COLO668 (cell line): ENCODE measurements around the gene DIP2C.

Experiments used
- DNase-seq: peaks from one replicate; lab custom pipeline; 2025; ENCODE audit not compliant: unreplicated experiment; lab: John Stamatoyannopoulos, UW

The DIP2C gene

GRCh38 chr10:583433-583832 lies 106.0 kb downstream of the DIP2C start:
- no peak for DNase-seq

GRCh38 chr10:581776-582330 lies 107.6 kb downstream of the DIP2C start:
- DNase-seq: no peak

DNA sequence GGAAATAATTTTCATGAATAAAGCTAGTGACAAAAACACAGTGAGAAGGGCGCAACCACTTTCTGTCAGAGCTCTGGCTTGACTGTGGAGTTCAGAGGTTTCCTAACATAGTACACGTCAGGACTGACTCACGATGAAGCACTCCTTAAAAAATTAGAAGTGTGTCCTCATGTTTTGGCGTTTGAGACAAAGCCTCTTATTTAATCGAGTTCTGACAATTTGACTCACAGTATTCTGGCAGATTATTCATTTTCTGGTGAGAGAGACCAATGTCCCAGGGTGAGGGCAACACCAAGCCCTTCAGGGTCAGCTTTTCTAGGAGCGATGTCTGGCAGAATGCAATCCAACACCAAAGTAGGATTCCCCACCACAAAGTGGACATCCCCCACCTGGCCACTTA lies 108.7 kb downstream of the DIP2C start:
- no peak for DNase-seq

- no peak for DNase-seq
Observed at GRCh38 chr10:576130-576465, 113.4 kb downstream of the DIP2C start.

DNA sequence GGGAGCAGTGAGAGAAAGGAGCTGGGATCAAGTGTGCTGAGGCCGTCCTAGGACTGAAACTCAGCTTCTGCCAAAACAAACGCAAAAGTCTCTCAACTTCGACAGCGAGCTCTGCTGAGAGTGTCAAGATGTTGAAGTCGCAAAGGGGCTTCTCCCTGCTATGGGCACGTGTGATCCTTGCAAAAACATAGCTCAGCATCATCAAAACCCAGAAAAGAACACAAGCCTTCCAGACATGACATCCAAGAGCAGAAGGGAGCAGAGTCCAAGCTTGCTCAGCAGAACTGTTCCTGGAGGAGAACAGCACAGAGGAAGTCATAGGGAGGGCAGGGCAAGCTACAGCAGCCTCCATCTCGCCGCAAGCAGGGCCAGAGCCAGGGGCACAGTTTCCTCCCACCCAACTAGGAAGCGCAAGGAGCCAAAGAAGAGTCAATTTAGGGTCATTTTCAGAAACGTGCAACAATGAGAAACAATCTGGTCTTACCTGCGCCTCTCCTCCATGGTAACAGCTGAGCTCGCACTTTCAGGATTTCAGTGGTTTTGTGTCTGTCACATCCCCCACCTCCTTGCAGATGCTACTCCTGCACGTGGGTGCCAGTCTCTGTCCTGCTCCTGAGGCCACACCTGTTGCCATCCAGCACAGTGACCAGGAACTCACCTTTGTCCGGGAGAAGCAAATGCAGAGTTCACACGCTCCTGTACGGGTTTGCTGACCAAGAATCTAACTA lies 113.9 kb downstream of the DIP2C start:
- no peak for DNase-seq

DNA sequence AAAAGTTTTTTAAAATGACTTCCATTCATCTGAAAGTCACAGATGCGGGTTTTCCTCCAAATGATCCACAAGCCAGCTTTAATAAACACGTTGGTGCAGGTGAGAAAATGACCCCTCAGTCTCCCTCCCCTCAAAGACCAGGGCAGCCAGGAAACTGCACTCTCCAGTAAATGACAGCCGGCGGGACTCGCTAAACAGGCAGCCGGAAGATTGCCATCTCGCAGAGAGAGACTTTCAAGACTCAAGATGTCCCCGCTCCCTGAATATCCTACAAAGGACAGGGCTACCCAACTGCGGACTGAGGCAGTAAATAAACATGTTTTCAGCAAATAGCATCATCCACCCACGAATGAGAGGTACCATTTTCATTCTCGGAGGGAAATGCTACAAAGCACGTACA lies 116.8 kb downstream of the DIP2C start:
- DNase-seq: no peak

DNA sequence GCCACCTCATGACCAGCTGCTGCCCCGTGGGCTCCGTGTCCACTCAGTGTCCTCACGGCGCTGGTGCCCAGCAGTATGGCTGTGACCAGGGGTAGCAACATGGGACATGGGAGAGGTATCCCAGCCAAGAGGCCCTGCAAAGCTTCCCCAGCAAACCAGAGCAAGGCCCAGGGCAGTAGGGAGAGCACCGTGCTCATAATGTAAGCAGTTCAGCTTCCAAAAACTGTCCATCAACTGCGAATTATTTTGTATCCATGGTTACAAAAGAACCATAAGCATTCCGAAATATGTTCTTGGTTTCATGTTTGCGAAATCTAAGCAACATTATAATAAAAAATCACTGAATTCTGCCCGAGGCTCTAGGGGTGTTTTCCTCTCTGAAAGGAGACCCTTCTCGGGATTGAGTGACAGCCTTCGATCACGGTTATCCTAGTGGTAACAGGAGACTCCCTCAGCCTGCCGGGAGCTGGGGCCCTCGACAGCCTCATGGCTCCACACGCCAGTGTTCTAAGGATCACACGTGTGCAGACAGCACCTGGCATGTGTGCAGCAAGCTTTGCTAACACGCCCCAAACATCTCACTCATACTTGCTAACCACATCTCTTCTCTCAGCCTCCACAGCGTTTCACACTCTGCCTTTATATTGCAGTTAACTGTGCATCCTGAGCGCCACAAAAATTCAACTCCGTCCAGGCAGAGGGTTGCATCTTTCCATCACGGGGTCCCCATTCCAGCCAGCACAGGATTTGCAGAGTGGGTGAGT lies 117.6 kb downstream of the DIP2C start:
- DNase-seq: no peak

DNA sequence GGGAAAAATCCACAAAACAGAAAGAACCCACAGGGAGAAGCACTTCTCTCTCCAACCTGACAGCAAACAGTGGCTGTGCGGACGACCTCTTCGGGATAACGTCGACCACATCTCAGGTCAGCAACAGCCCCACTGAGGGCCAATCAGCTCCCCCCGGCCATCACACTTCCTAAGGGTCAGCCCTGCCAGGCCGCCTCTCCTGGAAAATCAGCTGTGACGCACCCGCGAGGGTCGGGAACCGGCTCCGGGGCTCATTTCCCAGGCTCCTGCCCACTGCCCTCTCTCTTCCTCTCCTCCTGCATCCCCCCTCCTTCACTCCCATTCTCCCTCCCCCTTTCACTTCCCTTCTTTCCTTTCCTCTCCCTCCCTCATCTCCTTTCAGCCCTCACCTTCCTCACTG lies 118.3 kb downstream of the DIP2C start:
- DNase-seq: no peak

- no peak for DNase-seq
Observed at GRCh38 chr10:570628-571163, 118.8 kb downstream of the DIP2C start.

DNA sequence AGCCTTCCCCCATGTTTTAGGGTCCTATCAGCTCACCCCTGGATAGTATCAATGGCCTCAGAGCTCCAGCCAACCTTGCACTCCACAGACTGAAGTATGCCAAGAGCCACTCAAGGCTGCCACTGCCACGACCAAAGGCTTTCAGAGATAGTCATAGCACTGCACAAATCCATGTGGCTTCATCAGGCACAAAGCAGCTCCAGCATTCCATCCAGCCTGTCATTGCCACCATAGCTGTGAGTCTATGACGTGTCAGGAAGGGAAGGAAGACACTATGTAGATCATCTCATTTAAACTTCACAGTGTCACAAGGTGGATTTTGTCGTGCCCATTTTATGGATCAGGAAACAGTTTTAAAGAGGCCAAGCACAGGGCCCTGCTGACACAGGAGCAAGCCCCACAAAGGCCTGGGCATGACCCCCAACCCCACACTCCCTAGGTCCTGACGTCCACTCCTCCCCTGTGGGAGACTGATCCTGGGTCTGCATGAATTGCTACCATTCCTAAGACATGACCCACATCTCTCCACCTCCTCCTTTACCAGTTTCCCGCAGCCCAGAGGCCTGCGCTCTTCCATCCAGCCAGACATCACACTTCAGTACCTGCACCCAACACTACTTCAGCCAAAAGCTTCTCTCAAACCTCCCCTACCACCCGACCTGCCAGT lies 119.4 kb downstream of the DIP2C start:
- no peak for DNase-seq

- DNase-seq: no peak
Observed at GRCh38 chr10:568848-569247, 120.6 kb downstream of the DIP2C start.

DNA sequence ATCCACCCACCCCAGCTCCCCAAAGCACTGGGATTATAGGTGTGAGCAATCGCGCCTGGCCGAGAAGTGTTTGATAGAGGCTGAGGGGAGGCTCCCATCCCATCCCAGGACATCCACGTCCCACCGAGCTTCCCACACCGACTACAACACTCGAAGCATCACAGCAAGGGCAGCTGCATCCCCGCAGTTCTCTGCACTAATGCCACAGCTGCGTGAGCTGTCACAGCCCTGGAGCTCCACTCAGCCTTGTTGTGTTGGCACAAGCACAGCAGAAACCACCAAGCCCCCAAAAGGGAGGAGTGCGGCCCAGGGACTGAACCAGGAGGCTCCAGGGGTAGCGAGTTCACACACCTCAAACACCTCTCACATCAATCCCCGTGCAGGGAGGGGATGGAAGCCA lies 121.6 kb downstream of the DIP2C start:
- no peak for DNase-seq

- DNase-seq: no peak
Observed at GRCh38 chr10:566241-566885, 123.1 kb downstream of the DIP2C start.

- DNase-seq: no peak
Observed at GRCh38 chr10:565676-566075, 123.8 kb downstream of the DIP2C start.

DNA sequence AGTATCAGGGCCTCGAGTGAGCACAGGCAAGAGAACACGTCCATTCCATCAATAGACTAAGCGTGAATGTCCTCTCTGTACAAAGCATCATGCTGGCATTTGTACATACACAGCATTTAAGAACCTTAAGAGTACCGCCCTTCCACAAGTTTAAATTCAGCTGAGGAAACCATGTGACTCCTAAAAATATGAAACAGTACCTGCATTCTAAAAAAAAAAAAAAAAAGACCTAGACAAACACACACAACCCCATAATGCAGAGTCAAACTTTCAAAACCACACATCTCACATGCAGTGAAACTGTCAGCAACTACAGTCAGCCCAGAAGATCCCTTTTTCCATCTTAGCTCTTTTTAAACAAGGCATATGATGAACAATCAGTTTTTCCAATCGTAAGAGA lies 124.3 kb downstream of the DIP2C start:
- no peak for DNase-seq

GRCh38 chr10:563827-564226 lies 125.6 kb downstream of the DIP2C start:
- no peak for DNase-seq

DNA sequence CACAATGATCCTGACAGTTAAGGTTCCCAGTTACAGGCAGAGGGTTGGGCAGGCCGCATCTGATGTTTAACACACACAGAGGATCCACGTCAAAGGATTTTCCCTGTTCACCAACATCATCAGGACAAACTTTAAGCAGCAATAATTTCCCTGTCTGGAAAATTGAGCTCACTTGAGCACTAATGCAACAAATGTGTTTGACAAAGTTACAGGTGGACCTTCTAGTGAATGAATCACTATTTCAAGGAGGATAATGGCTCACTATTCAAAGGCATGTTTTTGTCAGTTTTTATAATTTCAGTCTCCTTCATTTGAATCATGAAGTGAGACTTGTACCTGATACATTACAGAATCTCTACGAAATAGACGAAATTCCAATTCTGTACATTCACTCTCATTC lies 127.3 kb downstream of the DIP2C start:
- no peak for DNase-seq

- no peak for DNase-seq
Observed at GRCh38 chr10:561721-562120, 127.7 kb downstream of the DIP2C start.

DNA sequence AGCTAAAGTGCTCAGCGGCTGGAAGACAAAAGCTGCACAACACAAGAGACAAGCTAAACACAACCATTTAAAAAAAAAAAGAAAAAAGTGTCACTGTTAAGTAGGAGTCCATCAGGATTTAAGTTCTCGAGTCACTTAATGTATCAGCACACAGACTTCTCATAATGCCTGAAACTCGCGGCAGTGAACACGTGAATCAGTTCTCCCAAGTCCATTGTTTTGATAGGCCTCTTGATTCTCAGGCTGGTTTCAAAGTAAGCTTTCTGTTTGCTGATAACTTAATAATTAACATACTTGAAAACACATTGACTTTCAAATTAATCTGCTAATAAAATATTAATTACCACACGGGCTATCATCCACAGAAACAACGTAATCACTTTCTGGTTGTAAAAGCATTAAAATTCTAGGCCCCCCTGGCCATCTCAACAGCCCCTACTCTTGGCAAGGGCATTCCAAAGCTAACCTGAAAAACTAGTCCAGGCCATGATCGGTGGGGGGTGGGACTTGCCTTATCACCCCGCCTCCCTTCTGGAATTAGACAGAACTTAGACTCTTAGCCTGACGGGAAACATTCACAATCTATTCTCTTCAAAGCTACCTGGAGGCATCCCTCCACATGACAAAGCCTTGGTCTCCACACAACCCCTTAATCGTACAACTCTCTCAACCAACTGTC lies 129.0 kb downstream of the DIP2C start:
- no peak for DNase-seq

DNA sequence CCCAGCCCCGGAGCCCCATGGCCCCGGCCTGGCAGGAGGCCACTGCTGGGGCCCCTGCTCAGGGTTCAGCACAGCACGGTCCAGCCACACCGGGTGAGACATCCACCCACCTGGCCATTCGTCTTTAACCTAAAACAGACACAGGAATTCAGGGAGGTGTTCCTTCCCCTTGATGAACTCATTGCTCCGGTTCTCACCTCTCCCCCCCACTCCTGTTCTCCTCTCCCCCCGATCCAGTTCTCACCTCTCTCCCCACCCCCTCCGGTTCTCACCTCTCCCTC lies 129.8 kb downstream of the DIP2C start:
- no peak for DNase-seq
